Measurements from ENCODE around the gene ZNF529. TPM values are rescaled to one million over a fixed set of nuclear protein-coding genes. Genes with fewer than 3 reads are reported as not detected.

Gene ZNF529
- total RNA-seq, 2 experiments from 2014 or later, result 11.8 to 16.8 TPM

DNA sequence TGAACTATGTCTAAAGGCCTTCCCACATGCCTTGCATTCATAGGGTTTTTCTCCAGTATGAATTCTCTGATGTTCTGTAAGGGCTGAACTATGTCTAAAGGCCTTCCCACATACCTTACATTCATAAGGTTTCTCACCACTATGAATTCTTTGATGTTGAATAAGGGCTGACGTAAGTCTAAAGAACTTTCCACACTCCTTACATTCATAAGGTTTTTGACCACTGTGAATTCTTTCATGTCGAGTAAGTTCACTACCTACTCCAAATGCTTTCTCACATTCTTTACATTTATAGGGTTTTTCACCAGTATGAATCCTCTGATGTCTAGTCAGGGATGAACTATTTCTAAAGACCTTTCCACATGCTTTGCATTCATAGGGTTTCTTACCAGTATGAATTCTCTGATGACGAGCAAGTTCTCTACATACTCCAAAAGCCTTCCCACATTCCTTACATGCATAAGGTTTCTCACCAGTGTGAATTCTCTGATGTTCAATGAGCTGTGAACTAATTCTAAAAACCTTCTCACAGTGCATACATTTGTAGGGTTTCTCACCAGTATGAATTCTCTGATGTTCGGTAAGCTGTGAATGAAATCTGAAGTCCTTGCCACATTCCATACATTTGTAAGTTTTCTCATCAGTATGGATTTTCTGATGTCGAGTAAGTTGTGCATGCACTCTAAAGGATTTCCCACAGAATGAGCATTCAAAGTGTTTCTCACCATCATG is 25.9 kb downstream of the ZNF529 start:
- ATAC-seq, result no peak
- no peak overlapping the region for H3K27ac Mint-ChIP-seq
- H3K4me1 Mint-ChIP-seq, result no peaks in the 10 kb centered on the region
- H3K4me3 Mint-ChIP-seq, result no peak overlapping the region
- no peaks in the 10 kb centered on the region for H3K27me3 Mint-ChIP-seq
- peaks cover 87% of the 10 kb centered on the region for H3K36me3 Mint-ChIP-seq
- H3K9me3 Mint-ChIP-seq (ENCODE audit: low read depth), result peaks cover 57% of the 10 kb centered on the region
- CTCF ChIA-PET, result no interaction called here
- no peak for DNase-seq

DNA sequence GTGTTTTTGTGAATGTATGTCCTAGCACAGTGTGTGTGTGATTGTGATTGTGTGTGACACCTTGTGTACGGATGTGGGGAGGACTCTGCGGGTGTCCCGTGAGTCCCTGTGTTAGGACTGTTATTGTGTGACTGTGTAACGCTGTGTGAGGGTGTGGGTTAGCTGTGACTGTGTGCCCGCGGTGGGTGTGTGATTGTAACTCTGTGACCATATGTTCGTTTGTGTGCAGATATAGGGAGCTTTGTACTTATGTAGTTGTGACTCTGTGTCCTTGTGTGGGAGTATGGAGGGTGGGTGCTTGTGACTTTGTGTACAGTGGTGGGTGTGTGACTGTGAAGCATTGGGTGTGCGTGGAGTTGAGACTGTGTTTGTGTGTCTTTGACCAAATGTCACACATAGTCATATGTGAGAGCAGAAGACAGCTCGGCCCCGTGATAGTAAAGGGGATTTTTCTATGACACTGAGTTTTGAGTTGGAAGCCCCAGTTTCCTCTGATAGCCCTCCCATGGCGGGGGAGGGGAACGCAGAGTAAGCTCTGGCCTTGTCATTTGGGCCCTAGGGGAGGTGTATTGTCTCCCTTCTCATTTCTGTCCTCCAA is 44.1 kb downstream of the ZNF529 start:
- peaks cover 51% of the 10 kb centered on the region for H3K36me3 Mint-ChIP-seq
- peak overlapping the region; percentile 95 for H3K4me3 Mint-ChIP-seq
- H3K9me3 Mint-ChIP-seq (ENCODE audit: low read depth), result peaks cover 17% of the 10 kb centered on the region
- ATAC-seq (no peak), DNase-seq (peak; percentile 50)
- H3K27me3 Mint-ChIP-seq, result no peaks in the 10 kb centered on the region
- CTCF ChIA-PET, result interaction anchor here (0.8 to 1.9 kb wide), 3 partner anchors 40 to 401 kb away, joined by 3 to 9 read pairs (median 3); partner anchors contain the start of genes ZNF461 and ZNF566
- H3K4me1 Mint-ChIP-seq, result peaks cover 15% of the 10 kb centered on the region
- peak overlapping the region; percentile 95 for H3K27ac Mint-ChIP-seq

DNA sequence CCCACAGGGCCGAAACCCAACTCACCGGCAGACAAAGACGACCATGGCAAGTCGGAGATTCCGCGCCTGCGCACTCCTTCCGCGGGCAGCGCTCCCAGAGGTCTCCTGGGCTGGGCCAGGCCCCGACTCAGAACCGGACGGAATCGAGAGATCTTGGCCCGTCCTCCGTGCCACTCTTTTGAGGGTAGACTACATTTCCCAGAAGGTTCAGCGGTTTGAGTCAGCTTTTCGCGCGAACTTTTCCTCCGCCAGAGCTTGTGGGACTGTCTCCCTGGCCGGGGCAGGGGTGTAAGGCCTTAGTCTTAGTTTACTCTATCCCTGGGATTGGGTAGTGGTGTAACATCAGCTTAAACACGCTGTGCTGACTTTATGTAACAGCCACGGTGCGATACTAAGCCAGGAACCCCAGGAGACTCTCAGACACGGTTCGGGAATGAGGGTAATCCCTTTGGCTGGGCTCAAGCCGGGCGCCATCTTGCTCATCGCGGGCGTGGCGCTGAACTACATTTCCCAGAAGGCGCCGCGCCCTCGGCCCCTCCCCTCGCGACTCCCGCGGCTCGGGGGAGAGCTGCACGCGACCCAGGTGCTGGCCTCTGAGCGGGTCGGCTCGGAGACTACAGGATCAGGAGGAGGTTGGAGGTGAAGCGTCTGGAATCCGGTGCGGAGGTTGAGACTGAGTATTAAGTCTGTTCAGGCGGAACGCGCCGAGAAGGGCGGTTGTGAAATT is 44.7 kb downstream of the ZNF529 start, which contains the start of gene ZNF260:
ZNF260 (minus strand) TSS at position 78 of the 727 bp plus-strand sequence. CDS start 13,033 bp downstream, outside the sequence.
- CTCF ChIA-PET, result interaction anchor here (1.1 to 1.9 kb wide), 2 partner anchors 39 to 138 kb away, joined by 3 to 9 read pairs; partner anchors contain the start of genes ZNF461 and ZNF566
- H3K27ac Mint-ChIP-seq, result peak within 1 kb of the TSS; percentile 95
- peaks cover 16% of the 10 kb centered on the region for H3K4me1 Mint-ChIP-seq
- DNase-seq, result peak; percentile 95
- peak within 1 kb of the TSS; percentile 95 for H3K4me3 Mint-ChIP-seq
- peaks cover 18% of the 10 kb centered on the region for H3K9me3 Mint-ChIP-seq (ENCODE audit: low read depth)
- ATAC-seq, result peak; percentile 91
- no peaks in the 10 kb centered on the region for H3K27me3 Mint-ChIP-seq
- peaks cover 51% of the 10 kb centered on the region for H3K36me3 Mint-ChIP-seq

DNA sequence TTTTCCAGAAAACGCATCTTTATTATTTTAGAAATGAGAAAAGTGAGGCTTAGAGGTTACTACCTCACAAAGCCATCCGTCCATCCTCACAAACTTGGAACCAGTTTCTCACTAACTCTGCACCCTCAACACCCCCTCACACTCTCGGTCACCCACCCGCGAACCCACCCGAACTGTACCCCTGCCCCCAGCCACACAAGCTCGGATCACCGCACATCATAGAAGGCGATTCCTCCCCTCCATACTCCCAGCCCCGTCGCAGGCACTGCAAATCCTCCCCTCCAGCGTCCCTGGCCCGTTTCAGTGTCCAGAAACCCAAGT is 45.3 kb downstream of the ZNF529 start:
- no peak for ATAC-seq
- CTCF ChIA-PET, result interaction anchor here (1.9 kb wide), 1 partner anchor 39 kb away, joined by 9 read pairs; the partner anchor contains the start of gene ZNF566
- Mint-ChIP-seq H3K27ac (peak overlapping the region; percentile 95), H3K4me3 (peak overlapping the region; percentile 95), H3K4me1 (peaks cover 16% of the 10 kb centered on the region), H3K36me3 (peaks cover 52% of the 10 kb centered on the region), H3K9me3 (ENCODE audit: low read depth) (peaks cover 20% of the 10 kb centered on the region), H3K27me3 (no peaks in the 10 kb centered on the region)
- no peak for DNase-seq

DNA sequence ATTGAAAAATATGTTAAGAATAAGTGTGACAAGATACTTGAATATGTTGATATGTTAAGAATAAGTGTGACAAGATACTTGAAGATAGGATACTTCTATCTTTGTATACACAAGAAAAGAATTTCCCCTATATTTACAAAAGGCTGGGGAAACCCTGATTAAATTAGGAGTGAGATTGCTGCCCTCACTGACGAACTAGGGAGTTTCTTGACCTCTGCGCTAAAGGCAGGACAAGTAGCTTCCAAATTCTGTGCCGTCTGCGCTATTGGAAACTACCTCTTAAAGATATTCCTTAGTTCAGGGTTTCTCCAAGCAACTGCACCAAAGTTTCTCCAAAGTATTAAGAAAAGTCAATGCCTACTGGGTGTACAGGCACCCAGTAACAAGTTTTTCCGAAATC is 45.8 kb downstream of the ZNF529 start:
- Mint-ChIP-seq H3K27me3 (no peaks in the 10 kb centered on the region), H3K4me3 (peak overlapping the region; percentile 95), H3K27ac (no peak overlapping the region), H3K4me1 (peaks cover 16% of the 10 kb centered on the region), H3K9me3 (ENCODE audit: low read depth) (peaks cover 18% of the 10 kb centered on the region), H3K36me3 (peaks cover 53% of the 10 kb centered on the region)
- ATAC-seq (no peak), DNase-seq (no peak)
- CTCF ChIA-PET, result no interaction called here

DNA sequence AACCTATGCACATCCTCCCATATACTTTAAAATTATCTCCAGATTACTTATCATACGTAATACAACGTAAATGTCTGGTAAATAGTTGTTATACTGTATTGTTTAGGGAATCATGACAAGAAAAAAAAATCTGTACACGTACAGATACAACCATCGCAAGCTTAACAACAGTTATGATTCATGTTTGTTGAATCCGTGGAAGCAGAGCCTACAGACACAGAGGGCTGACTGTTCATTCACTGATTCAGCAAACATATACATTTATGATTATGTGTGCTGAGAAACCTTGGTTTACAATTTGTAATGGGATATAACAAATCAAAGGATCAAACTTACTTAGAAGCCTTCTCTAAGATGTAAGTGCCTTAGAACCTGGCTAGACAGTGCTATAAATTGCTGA is 46.5 kb downstream of the ZNF529 start:
- H3K4me1 Mint-ChIP-seq, result peaks cover 16% of the 10 kb centered on the region
- H3K27me3 Mint-ChIP-seq, result no peaks in the 10 kb centered on the region
- peaks cover 18% of the 10 kb centered on the region for H3K9me3 Mint-ChIP-seq (ENCODE audit: low read depth)
- CTCF ChIA-PET, result no interaction called here
- H3K4me3 Mint-ChIP-seq, result peak overlapping the region; percentile 50
- peaks cover 56% of the 10 kb centered on the region for H3K36me3 Mint-ChIP-seq
- DNase-seq, result no peak
- H3K27ac Mint-ChIP-seq, result peak overlapping the region; percentile 27
- no peak for ATAC-seq

DNA sequence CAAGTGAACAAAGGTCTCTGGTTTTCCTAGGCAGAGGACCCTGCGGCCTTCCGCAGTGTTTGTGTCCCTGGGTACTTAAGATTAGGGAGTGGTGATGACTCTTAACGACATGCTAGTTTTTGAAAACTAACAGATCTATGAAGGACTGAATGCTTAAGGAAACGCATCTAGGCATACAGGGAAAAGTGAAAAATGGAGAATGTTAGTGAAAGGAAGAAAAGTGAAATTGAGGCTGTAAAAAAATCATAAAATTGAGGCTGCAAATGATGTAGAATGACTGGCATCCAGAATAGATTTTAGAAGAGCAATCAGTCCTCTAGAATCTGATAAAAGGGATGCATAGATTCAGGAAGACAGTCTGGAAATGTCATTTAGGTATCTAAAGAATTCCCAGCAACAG is 48.5 kb downstream of the ZNF529 start:
- Mint-ChIP-seq H3K27me3 (no peaks in the 10 kb centered on the region), H3K4me1 (peaks cover 16% of the 10 kb centered on the region), H3K9me3 (ENCODE audit: low read depth) (peaks cover 17% of the 10 kb centered on the region), H3K27ac (no peak overlapping the region), H3K36me3 (peaks cover 63% of the 10 kb centered on the region), H3K4me3 (no peak overlapping the region)
- CTCF ChIA-PET, result no interaction called here
- DNase-seq, result no peak
- ATAC-seq, result no peak

DNA sequence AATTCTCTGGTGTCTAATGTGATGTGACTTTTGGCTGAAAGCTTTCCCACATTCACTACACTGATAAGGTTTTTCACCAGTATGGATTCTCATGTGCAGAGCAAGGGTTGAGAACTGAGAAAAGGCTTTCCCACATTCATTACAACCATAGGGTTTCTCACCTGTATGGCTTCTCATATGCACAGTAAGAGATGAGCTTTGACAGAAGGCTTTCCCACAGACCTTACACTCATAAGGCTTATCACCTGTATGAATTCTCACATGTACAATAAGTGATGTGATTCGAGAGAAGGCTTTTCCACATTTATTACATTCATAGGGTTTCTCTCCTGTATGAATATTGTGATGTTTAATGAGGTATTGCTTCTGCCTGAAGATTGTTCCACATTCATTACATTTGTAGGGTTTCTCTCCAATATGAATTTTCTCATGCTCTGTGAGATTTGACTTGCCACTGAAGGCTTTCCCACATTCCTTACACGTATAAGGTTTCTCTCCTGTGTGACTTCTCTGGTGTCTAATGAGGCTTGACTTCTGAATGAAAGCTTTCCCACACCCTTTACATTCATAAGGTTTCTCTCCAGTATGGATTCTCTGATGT is 59.0 kb downstream of the ZNF529 start:
- peaks cover 54% of the 10 kb centered on the region for H3K9me3 Mint-ChIP-seq (ENCODE audit: low read depth)
- H3K4me1 Mint-ChIP-seq, result no peaks in the 10 kb centered on the region
- H3K36me3 Mint-ChIP-seq, result peaks cover 66% of the 10 kb centered on the region
- ATAC-seq (no peak), DNase-seq (no peak)
- no peak overlapping the region for H3K27ac Mint-ChIP-seq
- CTCF ChIA-PET, result no interaction called here
- H3K4me3 Mint-ChIP-seq, result no peak overlapping the region
- no peaks in the 10 kb centered on the region for H3K27me3 Mint-ChIP-seq

DNA sequence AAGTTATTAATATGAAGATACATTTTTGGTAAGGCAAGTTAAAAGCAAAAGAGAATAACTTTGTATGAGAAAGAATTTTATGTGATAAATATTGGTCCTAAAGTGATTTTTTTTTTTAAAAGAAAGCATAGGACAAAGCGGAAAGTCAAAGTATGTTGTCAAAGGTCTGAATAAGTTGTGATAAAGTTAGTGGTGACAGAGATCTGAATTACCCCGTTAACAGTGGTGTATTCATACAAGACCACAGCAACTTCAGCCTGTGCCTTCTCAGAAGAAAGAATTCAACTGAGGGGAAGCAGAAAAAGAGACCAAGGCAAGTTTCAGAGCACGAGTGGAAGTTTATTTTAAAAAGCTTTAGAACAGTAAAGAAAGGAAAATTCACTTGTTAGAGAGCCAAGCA is 64.8 kb downstream of the ZNF529 start:
- Mint-ChIP-seq H3K27me3 (no peaks in the 10 kb centered on the region), H3K9me3 (ENCODE audit: low read depth) (peaks cover 24% of the 10 kb centered on the region), H3K27ac (no peak overlapping the region), H3K36me3 (peaks cover 20% of the 10 kb centered on the region), H3K4me1 (no peaks in the 10 kb centered on the region), H3K4me3 (no peak overlapping the region)
- DNase-seq (no peak), ATAC-seq (no peak)
- CTCF ChIA-PET, result no interaction called here

DNA sequence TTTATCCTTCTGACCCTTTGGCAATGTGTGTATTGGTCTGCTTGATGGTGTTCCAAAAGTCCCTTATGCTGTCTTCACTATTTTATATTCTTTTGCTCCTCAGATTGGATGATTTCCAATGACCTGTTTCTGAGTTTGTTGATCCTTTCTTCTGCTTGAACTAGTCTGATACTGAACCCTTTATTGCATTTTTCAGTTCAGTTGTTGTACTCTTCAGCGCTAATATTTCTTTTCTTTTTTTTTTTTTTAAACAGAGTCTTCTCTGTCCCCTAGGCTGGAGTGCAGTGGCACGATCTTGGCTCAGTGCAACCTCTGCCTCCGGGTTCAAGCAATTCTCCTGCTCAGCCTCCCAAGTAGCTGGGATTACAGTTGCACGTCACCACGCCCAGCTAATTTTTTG is 71.1 kb downstream of the ZNF529 start:
- Mint-ChIP-seq H3K9me3 (ENCODE audit: low read depth) (peaks cover 30% of the 10 kb centered on the region), H3K36me3 (peaks cover 5% of the 10 kb centered on the region), H3K27me3 (no peaks in the 10 kb centered on the region), H3K4me3 (no peak overlapping the region), H3K4me1 (no peaks in the 10 kb centered on the region), H3K27ac (no peak overlapping the region)
- DNase-seq (no peak), ATAC-seq (no peak)
- CTCF ChIA-PET, result no interaction called here

DNA sequence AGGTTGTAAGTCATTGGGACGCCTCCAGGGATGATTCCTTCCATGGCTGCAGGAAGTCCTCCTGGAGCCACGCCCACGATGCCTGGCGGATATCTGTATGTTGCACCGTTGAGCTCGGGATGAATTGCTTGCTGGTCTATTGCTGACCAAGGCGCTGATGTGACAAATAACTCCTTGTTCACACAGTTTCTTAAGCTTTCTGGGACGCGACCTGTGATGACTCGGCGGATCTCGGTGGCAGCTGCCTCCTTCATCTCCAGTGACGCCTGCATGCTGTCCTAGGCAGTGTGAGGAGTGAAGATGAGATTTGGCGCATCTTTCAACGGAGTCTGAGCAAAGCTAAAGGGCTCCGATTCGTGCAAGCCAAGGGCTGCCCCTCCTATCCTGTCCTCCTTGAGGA is 76.1 kb downstream of the ZNF529 start:
- H3K27ac Mint-ChIP-seq, result no peak overlapping the region
- no peak for DNase-seq
- peaks cover 8% of the 10 kb centered on the region for H3K36me3 Mint-ChIP-seq
- no peaks in the 10 kb centered on the region for H3K27me3 Mint-ChIP-seq
- no peak overlapping the region for H3K4me3 Mint-ChIP-seq
- peaks cover 23% of the 10 kb centered on the region for H3K9me3 Mint-ChIP-seq (ENCODE audit: low read depth)
- no peaks in the 10 kb centered on the region for H3K4me1 Mint-ChIP-seq
- CTCF ChIA-PET, result no interaction called here
- no peak for ATAC-seq

Measured in activated CD8-positive, alpha-beta memory T cell treated with anti-CD3 and anti-CD28 coated beads, Interleukin-2, amount 10 ng/mL, durations not matched to agents 7 days and 5 days (primary cell).